Limb (tissue), 2 donors: ENCODE results near the gene OPCML.

Experiments used
- DNase-seq, 2 donors: peaks; one replicate each; pipeline ENCODE4 v3.0.0-alpha.2; 2016; ENCODE audit errors: extremely low spot score in 2 of 2

OPCML gene

GRCh38 chr11:133531971-133532651 is at the start of gene OPCML:
OPCML (minus strand) TSS chr11:133532501.
- peak in 1 of 2 donors; percentile 48 for DNase-seq

GRCh38 chr11:133581091-133581490 is 48.8 kb upstream of the OPCML start:
- DNase-seq: no peak

DNA sequence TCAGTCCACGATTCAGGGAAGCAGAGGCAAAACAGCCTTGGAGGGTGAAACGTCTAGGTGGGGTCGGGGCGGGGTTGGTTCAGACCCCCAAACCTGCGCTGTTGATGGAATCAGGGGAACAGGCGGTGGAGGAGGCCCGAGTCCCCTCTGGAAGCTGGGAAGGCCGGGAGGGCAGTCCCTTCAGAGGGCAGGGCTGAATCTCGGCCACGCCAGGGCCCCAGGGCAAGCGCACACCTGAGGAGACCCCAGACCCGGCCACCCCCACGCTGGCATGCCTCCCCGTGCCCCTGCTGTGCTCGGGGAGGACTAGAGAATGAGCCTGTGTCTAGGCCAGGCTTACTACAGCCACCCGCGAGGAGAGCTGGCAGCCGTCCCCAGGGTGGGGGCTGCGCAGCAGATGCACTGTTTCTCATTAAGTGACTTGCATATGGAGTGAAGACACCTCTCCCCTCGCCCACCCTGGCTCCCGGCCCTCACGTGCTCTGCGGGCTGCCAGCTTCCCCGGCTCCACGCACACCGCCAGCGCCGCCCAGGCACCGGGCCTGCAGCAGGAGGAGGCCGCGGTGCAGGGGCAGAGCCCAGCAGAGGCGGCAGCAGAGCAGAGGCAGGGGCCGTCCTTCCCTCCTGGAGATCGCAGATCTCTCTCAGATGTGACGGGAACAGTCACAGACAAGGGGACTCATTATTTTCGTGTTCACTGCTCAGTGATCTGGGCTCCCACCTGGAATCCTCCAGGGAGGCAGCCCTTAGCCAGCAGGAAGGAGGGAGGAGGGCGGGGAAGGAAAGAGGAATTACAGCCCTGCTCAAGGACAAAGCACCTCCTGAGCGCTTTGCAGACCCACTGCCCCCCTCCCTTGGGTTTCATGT is 47.1 kb upstream of the OPCML start:
- DNase-seq: peak; percentile 13 to 68

DNA sequence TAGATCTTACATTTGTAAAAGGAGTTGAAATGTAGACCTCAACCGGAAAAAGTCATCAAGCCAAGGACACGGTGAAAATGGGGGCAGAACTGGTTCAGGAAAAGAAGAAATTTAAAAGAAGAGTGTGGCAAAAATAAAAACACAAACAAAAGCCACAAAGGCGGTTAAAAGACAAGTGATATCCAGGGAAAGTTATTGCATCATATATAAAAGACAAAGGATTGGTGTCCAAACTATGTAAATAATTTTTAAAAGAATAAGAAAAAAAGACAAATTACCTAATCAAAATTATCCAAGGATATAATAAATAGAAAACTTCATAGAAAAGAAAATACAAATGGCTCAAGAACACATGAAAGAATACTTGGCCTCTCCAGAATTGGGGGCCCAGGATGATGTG is 45.1 kb upstream of the OPCML start:
- DNase-seq: no peak

DNA sequence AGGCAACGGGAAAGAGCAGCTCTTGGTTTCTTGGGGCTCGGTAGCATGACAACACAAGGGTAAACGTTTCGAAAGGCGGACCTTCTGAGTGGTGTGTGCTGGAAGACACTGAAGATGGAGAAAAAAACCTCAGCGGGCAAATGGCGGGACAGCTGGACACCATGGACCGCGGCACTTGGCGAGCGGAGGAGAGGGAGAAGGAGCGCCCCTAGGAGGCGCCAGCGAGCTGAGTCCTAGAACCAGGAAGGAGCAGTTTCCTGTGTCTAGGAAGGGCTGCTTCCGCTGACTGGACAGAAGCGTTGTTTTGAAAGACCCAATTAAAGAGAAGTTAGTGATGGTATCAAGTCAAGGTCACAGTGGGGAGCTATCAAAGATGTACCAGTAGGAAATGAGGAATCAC is 44.0 kb upstream of the OPCML start:
- DNase-seq: no peak

DNA sequence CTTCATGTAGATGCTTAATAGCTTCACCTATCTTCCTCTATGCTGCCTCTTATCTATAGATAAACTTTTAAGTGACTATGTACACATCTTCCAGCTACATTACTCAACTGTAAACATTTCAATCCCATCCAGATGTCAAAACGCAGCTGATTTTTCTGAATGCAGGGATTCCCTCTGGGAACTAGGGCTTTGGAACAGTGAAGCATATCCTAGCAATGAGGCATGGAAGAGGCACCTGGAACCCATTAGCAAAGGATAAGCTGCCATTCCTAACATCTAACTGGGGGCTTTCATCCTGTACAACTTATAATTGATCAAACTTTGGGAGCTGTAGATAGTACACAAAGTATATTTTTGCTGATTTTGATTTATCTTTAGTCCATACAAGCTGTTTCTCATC is 40.8 kb upstream of the OPCML start:
- DNase-seq: no peak

- no peak for DNase-seq
Observed at GRCh38 chr11:133570376-133570775, 38.1 kb upstream of the OPCML start.

- no peak for DNase-seq
Observed at GRCh38 chr11:133563505-133564025, 31.3 kb upstream of the OPCML start.

DNA sequence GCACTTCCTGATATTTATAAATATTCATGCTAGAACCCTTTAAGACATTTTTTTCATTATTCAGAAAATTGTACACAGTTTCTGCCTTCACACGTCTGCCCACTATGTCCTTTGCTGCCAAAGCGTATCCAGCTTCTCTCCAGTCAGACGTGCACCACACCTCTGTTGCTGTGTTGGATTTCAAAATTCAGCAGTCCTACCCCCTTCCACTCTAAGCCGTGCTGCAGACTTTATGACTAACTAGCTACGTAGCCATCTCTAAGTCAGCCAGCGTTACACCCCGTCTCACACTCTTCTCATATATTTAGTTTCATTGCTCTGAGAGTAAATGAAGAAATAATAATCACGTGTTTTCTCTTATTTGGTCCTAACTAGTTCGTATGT is 28.2 kb upstream of the OPCML start:
- DNase-seq: no peak

DNA sequence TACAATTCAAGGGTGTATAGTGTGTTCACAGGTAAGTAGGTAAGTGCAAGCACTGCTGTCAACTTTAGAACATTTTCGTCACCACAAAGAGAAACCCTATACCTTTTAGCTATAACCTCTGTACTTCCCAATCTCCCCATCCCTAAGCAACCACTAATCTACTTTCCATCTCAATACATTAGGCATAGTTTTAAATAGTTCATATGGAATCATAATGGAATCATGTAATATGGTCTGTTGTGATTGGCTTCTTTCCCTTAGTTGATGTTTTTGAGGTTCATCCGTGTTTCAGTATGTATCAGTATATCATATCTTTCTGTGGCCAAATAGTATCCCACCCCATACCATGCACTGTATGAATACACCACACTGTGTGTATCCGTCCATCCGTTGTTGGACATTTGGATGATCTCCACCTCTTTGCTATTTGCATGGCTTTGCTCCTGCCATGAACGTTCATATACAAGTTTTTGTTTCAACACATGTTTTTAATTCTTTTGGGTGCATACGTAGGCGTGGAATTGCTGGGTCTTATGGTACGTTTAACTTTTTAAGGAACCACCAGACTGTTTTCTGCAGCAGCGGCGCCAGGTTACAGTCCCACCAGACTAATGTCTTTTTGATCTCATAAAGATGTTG is 27.7 kb upstream of the OPCML start:
- peak in 1 of 2 donors; percentile 55 for DNase-seq

- no peak for DNase-seq
Observed at GRCh38 chr11:133559382-133559781, 27.1 kb upstream of the OPCML start.

DNA sequence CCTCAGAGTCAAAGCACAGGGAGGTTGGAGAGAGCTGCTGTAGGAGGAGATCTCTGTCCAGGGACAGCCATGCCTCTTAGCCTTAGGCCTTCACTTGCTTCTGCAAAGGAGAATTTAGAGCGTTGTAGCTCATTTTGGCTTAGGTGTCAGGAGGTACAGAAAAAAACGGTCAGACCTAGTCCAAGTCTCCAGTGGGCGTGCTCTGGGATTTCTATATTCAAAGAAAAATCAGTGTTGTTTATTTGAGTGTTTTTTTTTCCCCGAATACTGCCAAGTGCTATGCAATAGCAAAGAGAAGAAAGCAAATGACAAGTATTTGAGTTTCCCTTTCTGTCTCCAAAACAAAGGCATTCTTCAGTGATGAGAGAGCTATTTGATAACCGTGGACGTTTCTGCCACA is 22.7 kb upstream of the OPCML start:
- no peak for DNase-seq

DNA sequence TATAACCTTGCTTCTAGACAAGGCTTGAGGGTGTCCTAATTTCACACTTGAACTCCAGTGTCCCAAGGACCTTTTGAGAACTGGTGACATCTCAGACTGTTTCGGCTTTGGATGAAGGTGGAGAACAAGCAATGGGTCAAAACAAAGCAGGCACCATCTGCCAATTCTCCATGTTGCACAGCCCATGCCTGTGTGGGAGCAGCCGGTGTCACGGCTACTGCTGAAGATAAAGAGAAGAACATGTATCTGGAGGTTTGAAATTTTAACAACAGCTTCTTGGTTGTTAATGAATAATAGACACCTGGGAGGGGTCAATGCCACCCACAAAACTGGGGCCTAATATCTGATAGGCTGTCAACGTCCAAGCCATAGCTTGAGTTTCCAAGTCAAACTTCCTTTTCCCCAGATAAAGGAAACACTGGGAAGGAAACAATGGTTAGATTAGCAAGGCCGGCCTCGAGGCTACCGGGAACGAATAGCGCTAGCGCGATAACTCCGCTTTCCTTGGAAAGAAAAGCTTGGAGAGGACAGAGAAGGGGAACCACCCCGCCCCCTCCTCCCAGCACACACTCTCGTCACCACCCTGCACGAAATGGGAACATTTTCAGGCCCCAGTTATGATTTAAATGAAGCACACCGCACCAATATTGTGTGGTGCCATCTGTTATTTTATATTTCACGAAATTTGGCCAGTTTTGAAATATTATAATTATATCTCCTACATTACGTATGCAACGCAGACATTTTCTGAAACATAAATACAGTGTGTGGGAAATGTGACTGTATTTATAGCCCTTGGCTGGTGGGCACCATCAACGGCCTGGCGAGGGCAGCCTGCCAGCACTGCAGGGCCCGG is 21.8 kb upstream of the OPCML start:
- DNase-seq: no peak

DNA sequence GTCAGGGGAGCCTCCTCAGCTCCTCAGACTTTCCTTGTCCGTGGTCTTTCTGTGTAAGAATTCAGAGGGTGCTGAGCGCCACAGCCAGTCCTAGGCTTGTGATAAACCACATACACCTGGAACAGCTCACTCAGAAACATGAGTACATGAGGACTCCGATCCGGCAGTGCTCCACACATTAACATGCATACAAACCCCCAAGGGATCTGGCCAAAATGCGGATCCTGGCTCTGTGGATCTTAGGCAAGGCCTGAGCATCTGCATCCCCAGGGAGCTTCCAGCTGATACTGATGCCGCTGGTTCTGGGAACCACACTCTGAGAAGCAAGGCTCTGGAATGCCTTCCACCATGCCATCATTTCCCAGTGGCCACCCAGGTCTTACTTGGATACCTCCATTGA is 20.6 kb upstream of the OPCML start:
- no peak for DNase-seq

- no peak for DNase-seq
Observed at GRCh38 chr11:133551064-133551463, 18.8 kb upstream of the OPCML start.

GRCh38 chr11:133549826-133550225 is 17.5 kb upstream of the OPCML start:
- no peak for DNase-seq

DNA sequence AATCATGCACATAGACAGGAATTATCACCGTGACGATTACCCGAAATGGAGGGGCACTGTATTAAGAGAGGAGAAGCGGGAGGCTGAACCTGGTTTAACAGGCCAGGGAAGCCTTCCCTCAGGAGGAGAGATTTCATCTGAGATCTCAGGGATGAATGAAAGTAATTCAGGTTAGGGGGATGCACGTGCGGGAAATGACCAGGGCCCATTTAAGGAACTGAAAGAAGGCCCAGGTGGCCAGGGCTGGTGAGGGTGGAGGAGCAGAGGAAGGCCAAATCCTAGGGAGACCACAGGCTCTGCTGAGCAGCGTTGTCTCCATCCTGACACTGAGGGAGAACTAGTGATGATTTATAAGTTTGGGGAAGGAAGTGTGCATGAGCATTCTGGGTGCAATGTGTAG is 16.3 kb upstream of the OPCML start:
- DNase-seq: no peak

- DNase-seq: no peak
Observed at GRCh38 chr11:133547808-133548494, 15.7 kb upstream of the OPCML start.

DNA sequence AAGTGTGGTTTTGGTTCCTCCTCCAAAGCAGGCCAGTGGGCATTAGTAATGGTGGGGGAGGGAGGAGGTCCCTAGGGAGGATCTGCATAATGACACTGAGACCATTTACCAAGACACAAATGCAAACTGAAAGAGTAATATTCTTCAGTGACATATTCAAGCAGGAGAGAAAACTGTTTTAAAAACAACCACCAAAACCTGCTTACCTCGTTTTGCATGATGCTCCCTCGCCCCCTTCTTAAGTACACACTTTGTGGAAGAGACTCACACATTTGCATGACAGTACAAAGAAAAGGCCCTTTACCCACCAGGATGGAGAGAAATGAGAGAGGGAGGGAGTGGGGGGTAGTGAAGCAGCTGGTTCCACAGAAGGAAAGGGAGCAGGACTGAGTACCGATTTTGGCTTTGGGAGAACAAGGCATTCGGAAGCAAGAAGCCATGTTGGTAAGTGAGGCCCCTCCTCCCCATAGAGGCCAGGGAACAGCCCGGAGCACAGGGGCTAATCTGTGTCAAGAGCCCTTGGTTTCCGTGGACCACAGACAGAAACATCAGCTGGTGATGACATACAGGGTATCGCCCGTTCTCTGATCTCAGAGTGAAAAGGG is 13.0 kb upstream of the OPCML start:
- no peak for DNase-seq

- no peak for DNase-seq
Observed at GRCh38 chr11:133541720-133542095, 9.4 kb upstream of the OPCML start.
